HG03108 (cell line): ENCODE measurements around the gene CNIH3.
A peak's percentile ranks its signal among the peaks of the same experiment; 100 is the strongest.

Source experiments
- ATAC-seq: cut with Tn5 transposase; IDR thresholded peaks from one replicate; pipeline ENCODE4 v1.9.1; 2021; ENCODE audit warnings: moderate library complexity; ENCODE audit not compliant: unreplicated experiment

CNIH3 gene

GRCh38 chr1:224613486-224613885 is 2.6 kb upstream of the CNIH3 start:
- ATAC-seq, result no peak

DNA sequence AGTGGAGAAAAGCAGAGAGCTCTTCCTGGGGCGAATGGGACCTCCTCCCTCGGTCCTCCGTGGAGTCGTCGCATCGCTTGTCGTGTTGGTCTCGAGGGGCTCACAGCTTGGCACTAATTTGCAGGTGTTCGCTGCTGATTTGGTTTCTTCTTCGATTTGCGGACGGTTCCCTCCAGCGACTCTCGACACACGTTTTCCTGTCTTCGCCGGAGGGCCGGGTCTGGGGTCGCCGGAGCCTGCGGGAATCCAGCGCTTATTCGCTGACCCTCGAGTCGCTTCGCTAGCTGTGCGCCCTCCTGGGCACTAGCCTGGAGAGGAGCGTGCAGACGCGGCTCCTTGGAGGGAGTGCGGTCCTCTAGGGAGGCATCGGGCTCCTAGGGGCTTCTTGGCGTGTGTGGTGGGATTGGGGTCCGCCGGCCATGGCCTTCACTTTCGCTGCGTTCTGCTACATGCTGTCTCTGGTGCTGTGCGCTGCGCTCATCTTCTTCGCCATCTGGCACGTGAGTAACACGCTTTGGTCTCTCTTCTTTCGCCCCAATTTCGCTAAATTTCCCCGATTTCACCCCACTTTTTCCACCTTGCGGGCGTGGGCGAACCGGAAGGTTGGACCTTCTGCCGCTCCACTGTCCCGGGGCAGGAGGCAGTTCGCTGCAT is 766 bp downstream of the CNIH3 start:
- ATAC-seq, result no peak

GRCh38 chr1:224617410-224618355 is 1.6 kb downstream of the CNIH3 start:
- no peak for ATAC-seq

DNA sequence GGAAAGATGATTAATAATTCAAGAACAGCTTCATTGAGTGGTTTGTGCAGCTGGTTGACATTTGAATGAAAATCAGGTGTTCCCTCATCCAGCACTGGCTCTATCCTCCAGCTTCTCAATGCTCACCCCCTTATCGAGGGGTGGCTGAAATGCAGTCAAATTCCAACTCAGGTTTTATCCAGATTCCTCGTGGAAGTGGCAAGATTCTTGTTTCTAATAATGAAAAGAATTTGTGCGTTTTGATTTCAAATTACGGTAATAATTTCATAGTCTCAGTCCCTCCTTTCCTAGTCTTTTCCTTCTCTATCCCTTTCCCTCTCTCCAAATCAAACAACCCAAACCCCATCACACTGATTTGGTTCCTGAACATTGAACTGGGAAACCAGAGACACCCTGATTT is 3.1 kb downstream of the CNIH3 start:
- no peak for ATAC-seq

- no peak for ATAC-seq
Observed at GRCh38 chr1:224620105-224620504, 4.0 kb downstream of the CNIH3 start.

DNA sequence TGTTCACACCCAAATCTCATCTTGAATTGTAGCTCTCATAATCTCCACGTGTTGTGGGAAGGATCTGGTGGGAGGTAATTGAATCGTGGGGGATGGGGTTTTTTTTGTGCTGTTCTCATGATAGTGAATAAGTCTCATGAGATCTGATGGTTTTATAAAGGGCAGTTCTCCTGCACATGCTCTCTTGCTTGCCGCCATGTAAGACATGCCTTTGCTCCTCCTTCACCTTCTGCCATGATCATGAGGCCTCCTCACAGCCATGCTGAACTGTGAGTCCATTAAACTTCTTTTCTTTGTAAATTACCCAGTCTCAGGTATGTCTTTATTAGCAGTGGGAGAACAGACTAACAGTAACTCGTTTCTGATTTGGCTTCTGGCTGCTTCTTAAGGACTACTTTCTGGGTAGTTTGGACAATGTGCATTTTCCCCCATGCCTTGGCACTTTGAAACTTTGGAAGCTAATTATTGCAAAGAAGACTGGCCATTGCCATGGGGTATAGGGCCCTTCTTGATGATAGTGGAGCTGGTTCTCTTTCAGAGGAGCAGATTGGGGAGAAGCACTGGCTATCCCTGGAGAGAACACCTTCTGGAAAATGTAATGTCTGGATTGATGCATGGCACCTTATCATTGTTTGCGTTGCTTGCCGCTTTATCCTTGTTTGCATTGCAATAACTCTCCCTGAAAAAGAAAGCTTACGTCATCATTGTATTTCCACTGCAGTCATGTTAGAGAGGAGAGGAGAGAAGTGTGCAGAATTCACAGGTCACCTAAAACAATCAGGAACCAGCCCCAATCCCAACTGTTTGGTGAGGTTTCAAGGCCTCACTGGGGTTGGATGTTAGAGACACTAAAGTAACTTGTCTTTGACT is 5.9 kb downstream of the CNIH3 start:
- ATAC-seq, result no peak

- ATAC-seq, result no peak
Observed at GRCh38 chr1:224622831-224623230, 6.7 kb downstream of the CNIH3 start.

- no peak for ATAC-seq
Observed at GRCh38 chr1:224623310-224623714, 7.2 kb downstream of the CNIH3 start.

DNA sequence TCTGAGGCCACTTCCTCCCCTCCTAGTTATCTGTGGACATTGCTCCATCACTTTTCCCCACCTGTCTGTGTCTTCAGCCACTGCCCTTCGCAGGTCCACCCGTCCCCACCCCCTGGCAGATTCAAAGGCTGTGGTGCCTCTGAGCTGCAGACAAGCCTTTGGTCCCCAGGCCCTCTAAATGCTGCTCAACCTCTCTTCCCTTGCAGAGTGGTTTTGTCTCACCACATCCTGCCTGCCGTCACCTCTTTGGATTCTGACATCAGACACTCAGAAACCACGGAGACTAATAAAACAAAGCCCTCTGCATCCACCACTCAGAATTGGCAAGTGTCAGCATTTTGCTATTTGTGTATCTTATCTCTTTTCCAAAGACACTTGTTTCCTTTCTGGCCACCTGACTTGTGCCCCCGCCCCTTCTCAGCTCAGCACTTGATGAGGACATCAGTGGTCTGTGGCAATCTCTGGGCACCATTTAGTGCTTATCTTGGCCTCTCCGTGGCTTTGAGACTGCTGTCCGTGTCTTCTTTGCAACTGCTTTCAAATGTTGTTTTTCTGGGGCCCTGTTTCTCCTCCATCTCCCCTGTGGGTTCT is 7.7 kb downstream of the CNIH3 start:
- peak; percentile 90 for ATAC-seq

DNA sequence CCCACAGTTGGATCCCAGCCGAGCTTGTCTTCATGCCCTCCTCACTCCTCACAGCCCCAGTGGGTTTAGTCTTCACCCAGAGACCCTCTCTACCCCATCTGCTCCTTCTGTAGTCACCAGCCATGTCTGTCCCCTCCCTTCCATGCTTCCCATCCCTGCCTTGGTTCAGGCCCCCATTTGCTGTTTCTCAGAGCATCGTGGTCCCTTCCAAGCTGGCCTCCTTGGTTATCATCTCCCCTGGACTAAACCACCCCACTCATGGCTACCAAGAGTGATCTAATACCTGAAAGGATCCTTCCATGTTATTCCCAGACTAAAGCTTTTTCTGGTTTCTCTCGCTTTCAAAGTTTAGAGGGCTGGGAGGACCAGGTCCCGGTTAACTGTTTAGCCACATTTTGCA is 8.3 kb downstream of the CNIH3 start:
- no peak for ATAC-seq

DNA sequence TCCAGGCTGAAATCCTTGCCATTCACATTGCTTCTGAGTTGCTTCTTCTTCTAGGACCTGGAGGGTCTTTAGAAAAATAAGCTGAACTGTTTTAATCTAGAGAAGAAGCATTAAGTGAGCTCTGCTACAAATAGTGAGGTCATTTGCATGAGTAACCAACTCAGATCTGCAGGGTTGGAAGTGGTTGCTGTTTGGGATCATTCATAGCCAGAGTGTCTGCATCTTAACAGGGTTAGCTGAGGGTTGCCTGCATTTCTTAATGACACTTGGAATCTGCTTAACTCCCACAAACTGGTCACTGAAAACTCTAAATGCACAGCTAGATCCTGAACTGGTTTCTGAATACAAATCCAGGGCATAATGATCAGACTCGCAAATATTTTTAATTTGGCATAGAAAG is 9.9 kb downstream of the CNIH3 start:
- no peak for ATAC-seq

GRCh38 chr1:224629965-224630364 is 13.8 kb downstream of the CNIH3 start:
- no peak for ATAC-seq

DNA sequence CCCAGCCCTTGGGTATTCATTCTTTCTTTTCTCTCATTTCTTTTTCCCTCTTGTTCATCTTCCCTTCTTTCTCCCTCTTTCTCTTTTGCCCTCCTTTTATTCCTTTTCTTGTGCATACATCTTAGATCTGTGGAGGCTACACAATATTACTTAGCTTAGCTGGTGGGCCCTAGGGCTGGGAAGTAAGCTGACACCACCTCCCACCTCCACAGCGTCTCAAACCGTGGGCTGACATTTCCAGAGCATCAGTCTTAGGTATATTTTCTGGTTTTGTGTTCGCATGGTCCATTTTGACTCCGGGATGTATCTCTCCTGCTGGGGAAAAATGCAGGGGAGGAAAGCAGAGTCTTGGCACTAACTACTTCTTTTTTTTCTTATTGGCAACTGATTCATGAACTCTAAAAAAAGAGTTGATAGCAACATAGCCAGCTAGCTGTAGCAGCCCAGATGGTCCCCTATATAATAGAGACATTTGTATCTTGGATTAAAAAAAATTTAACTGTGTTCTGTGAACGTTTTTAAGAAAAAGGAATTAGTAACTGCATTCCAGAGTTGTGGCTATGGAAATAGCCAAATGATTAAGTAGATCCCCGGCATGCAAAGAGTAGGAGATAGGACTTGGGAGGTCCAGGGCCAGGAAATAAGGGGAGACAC is 15.5 kb downstream of the CNIH3 start:
- ATAC-seq, result no peak

- no peak for ATAC-seq
Observed at GRCh38 chr1:224632381-224632871, 16.3 kb downstream of the CNIH3 start.

- ATAC-seq, result no peak
Observed at GRCh38 chr1:224632921-224633321, 16.8 kb downstream of the CNIH3 start.

DNA sequence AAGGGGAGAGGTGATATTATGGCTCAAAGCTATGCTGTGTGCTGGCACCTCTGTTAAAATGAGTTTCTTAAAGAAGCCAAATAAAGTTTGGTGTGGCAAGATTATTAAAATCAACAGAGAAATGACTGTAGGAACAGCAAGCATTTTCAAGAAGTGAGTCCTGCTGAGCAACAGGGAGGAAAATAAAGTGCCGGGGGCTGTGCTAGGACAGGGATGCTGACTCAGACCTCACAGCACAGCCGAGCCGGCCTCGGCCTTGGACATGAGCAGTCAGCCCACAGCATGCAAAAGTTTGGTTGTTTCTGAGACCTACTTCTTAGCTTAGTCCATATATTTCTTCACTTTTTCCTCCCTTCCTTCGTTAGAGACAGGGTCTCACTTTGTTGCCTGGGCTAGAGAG is 19.2 kb downstream of the CNIH3 start:
- no peak for ATAC-seq

- ATAC-seq, result no peak
Observed at GRCh38 chr1:224637515-224637914, 21.4 kb downstream of the CNIH3 start.

GRCh38 chr1:224637936-224638335 is 21.8 kb downstream of the CNIH3 start:
- ATAC-seq, result no peak

- ATAC-seq, result no peak
Observed at GRCh38 chr1:224639426-224639975, 23.4 kb downstream of the CNIH3 start.

- ATAC-seq, result no peak
Observed at GRCh38 chr1:224640018-224640417, 23.9 kb downstream of the CNIH3 start.
